ENCODE results near the gene SOS1.

DNA sequence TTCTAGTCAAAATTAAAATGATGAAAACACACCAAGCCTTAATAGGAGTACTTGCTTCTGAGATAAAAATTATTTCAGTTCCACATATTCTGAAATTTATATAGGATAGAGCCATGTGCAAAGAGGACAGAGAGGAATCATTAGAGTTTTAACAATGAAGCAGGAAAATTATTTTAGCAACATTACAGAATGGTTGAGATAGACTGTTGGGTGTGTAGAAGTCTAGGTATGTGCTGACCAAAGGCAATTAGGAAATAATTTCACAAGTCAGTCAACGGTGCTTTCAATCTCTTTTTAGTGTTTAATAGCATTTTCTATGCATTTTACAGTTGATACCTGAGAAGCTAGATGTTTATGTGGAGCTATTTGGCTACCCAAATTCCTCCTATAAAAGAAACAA, 25.2 kb downstream of the SOS1 start:
- no peak for TF ChIP-seq CTCF (IDR thresholded peaks at IDR 0.05)
- no peak for TF ChIP-seq POLR2A (IDR thresholded peaks at IDR 0.05)
